T-cell (primary cell): ENCODE measurements around the gene STAT5B. TPM values are rescaled to one million over a fixed set of nuclear protein-coding genes. Genes with fewer than 3 reads are reported as not detected.
"Not testable (repeated sequence)": the region's sequence is repeated elsewhere in the genome, so short reads cannot be mapped to it uniquely, and the experiment has no call there.

Source experiments
- ATAC-seq, 4 experiments: fragments of 200-7000 bp in 3 of 4; fragments of 150-1000 bp in 1 of 4; cut with Tn5 transposase; replicated peaks in 1 of 4; 1 replicate in 3 of 4; 2 replicates in 1 of 4; pipeline ENCODE4 v1.10.0; 2021; ENCODE audit warnings: moderate library complexity in 3 of 4, mild to moderate bottlenecking in 2 of 4, moderate number of reproducible peaks in 1 of 4
- CTCF ChIA-PET, 2 donors: fragments of 300-600 bp; sonication (Branson Sonifier 250); formaldehyde crosslinking; loops; one replicate each; lab custom pipeline; 2022; ENCODE audit warnings: antibody characterized with exemption in 2 of 2; lab: Charles Lee
- POLR2A ChIA-PET, 2 donors: fragments of 300-600 bp; sonication (Branson Sonifier 250); formaldehyde crosslinking; loops; one replicate each; lab custom pipeline; 2022; ENCODE audit warnings: antibody characterized with exemption in 2 of 2; lab: Charles Lee
- DNase-seq, 35 experiments: peaks; one replicate each; pipeline versions ENCODE4 v3.0.0 to v3.0.0-alpha.2; 2013 to 2023
- H3K27ac ChIP-seq: one replicate; pipeline ENCODE4 v1.5.1; 2013; ENCODE audit warnings: low read length
- H3K27me3 ChIP-seq, 2 experiments: replicated peaks in 1 of 2; 1 replicate in 1 of 2; 2 replicates in 1 of 2; pipeline versions ENCODE4 v1.6.1 to v1.7.0; 2013; ENCODE audit warnings: low read length in 1 of 2, mixed read lengths in 1 of 2; ENCODE audit not compliant: control insufficient read depth in 2 of 2, insufficient read depth in 2 of 2; ENCODE audit errors: extremely low read depth in 1 of 2
- H3K36me3 ChIP-seq, 2 donors: 1 replicate in 1 of 2; 2 replicates in 1 of 2; pipeline versions ENCODE4 v1.6.1 to v1.7.0; 2013; ENCODE audit warnings: low read length in 1 of 2; ENCODE audit not compliant: control insufficient read depth in 2 of 2, insufficient read depth in 1 of 2; ENCODE audit errors: extremely low read depth in 1 of 2
- H3K4me1 ChIP-seq, 2 experiments: 1 replicate in 1 of 2; 2 replicates in 1 of 2; pipeline versions ENCODE4 v1.6.1 to v1.7.0; 2013; ENCODE audit warnings: low read length in 2 of 2, mixed read lengths in 1 of 2; ENCODE audit not compliant: insufficient read depth in 2 of 2, control insufficient read depth in 1 of 2; ENCODE audit errors: extremely low read depth in 1 of 2
- H3K4me3 ChIP-seq, 2 donors: 1 replicate in 1 of 2; 2 replicates in 1 of 2; pipeline versions ENCODE4 v1.5.1 to v1.7.0; 2013; ENCODE audit warnings: mild to moderate bottlenecking in 2 of 2, low read length in 1 of 2, moderate library complexity in 1 of 2; ENCODE audit not compliant: control insufficient read depth in 1 of 2; ENCODE audit errors: extremely low read depth in 1 of 2
- H3K9me3 ChIP-seq: 2 replicates; pipeline ENCODE4 v1.7.0; 2013
- H3K27ac Mint-ChIP-seq, 2 donors: one replicate each; pipeline ENCODE4 v1.8.0; 2020 to 2021; ENCODE audit warnings: mild to moderate bottlenecking in 2 of 2, mixed read lengths in 2 of 2
- H3K27me3 Mint-ChIP-seq, 2 donors: one replicate each; pipeline ENCODE4 v1.8.0; 2021 to 2022; ENCODE audit warnings: mixed read lengths in 2 of 2
- H3K36me3 Mint-ChIP-seq: one replicate; pipeline ENCODE4 v1.8.0; 2021; ENCODE audit warnings: mixed read lengths
- H3K4me1 Mint-ChIP-seq, 3 donors: one replicate each; pipeline ENCODE4 v1.8.0; 2020 to 2022; ENCODE audit warnings: mixed read lengths in 3 of 3, mild to moderate bottlenecking in 1 of 3
- H3K4me3 Mint-ChIP-seq, 3 donors: one replicate each; pipeline ENCODE4 v1.8.0; 2020 to 2022; ENCODE audit warnings: mild to moderate bottlenecking in 3 of 3, mixed read lengths in 3 of 3, moderate library complexity in 3 of 3
- H3K9me3 Mint-ChIP-seq, 3 donors: one replicate each; pipeline ENCODE4 v1.8.0; 2020 to 2022; ENCODE audit warnings: mixed read lengths in 3 of 3
- WGBS: methylation state at CpG from one replicate; pipeline ENCODE4 v1.1.5; 2013; ENCODE audit warnings: missing lambda C conversion rate; ENCODE audit not compliant: insufficient coverage; 5-methylcytosine and 5-hydroxymethylcytosine counted together
- total RNA-seq, 35 experiments: library from RNA in 6 of 35; stranded (reverse) in 6 of 35; fragments of 120-200 nt in 1 of 35; gene quantifications; one replicate each; pipeline versions ENCODE4 v1.2.1 to v1.2.4 and lab custom pipeline; 2013 to 2026

Gene STAT5B
- total RNA-seq, 5 donors from 2014 or later (not counting 1 experiment from before 2014, with no cell fraction given) = 178 to 205 (median 186) TPM

DNA sequence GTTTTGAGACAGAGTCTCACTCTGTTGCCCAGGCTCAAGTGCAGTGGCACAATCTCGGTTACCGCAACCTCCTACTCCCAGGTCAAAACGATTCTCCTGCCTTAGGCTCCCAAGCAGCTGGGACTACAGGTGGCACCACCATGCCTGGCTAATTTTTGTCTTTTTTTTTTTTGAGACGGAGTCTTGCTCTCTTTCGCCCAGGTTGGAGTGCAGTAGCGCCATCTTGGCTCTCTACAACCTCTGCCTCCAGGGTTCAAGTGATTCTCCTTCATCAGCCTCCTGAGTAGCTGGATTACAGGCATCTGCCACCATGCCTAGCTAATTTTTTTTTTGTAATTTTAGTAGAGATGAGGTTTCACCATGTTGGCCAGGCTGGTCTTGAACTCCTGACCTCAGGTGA, 41.8 kb upstream of the STAT5B start:
- not testable (repeated sequence) for ATAC-seq, H3K27me3 Mint-ChIP-seq, H3K9me3 Mint-ChIP-seq, H3K9me3 ChIP-seq, DNase-seq, H3K4me3 Mint-ChIP-seq, H3K27ac ChIP-seq, H3K27me3 ChIP-seq, H3K4me3 ChIP-seq
- CTCF ChIA-PET = interaction anchor here (0.6 to 1.7 kb wide), 4 partner anchors 71 to 94 kb away, joined by 3 to 10 read pairs (median 6); partner anchors contain the start of gene STAT3 (in 1 of the 2)
- Mint-ChIP-seq H3K4me1 (peaks cover 76 to 84% (median 78%) of the 10 kb centered on the region in 3 donors), H3K27ac (peak overlapping the region; percentile 39 to 74), H3K36me3 (peaks cover 48% of the 10 kb centered on the region)
- peaks cover 2 to 65% of the 10 kb centered on the region in 2 donors for H3K36me3 ChIP-seq
- WGBS = 100% methylated on average over 1 of the region's 6 CpGs
- H3K4me1 ChIP-seq = peaks cover 53 to 67% of the 10 kb centered on the region in 2 experiments
- POLR2A ChIA-PET = interaction anchor here in 1 of 2 donors (0.6 kb wide), 3 partner anchors 15 to 99 kb away, joined by 3 to 5 read pairs (median 3); no protein-coding TSS in a partner anchor

DNA sequence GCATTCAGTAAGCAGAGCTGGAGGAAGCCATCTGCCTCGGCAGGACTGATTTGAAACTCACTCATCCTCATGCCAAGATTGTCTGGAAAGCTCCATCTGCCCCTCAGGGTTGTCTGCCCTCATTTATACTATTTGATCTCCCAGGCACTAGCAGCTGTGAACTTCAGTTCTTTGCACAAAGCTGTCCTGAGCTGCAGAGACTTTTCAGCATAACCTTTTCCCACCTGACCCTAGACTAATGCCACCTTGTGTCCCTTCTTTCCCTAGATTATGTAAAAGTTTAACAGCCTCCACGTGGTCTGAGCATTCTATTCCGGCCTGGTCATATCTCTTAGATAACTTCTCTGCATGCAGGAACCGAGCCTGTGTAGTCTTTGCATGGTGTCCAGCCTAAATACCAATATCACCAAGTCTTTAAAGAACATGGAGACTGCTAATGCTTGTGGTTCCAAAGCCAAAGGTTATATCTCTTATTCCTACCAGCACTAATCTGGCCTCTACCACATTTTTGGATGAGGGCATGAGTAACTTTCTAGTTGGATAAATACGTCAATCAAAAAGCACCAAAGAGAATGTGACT, 41.2 kb upstream of the STAT5B start:
- Mint-ChIP-seq H3K27ac (peak overlapping the region; percentile 74 to 76), H3K36me3 (peaks cover 42% of the 10 kb centered on the region), H3K9me3 (no peaks in the 10 kb centered on the region), H3K27me3 (no peaks in the 10 kb centered on the region), H3K4me3 (peak overlapping the region in 1 of 3 donors; percentile 21), H3K4me1 (peaks cover 73 to 84% (median 76%) of the 10 kb centered on the region in 3 donors)
- Histone ChIP-seq H3K27ac (no peak overlapping the region), H3K27me3 (no peaks in the 10 kb centered on the region), H3K4me3 (no peak overlapping the region), H3K36me3 (peaks cover 2 to 60% of the 10 kb centered on the region in 2 donors), H3K9me3 (no peaks in the 10 kb centered on the region), H3K4me1 (peaks cover 54 to 67% of the 10 kb centered on the region in 2 experiments)
- CTCF ChIA-PET = interaction anchor here in 1 of 2 donors (1.6 kb wide), 1 partner anchor 95 kb away, joined by 9 read pairs; no protein-coding TSS in a partner anchor
- WGBS = 57% methylated on average over 4 of the region's 5 CpGs
- no peak for DNase-seq
- no peak for ATAC-seq
- POLR2A ChIA-PET = interaction anchor here (0.5 to 0.6 kb wide), 2 partner anchors 98 to 178 kb away, joined by 3 to 5 read pairs; no protein-coding TSS in a partner anchor

DNA sequence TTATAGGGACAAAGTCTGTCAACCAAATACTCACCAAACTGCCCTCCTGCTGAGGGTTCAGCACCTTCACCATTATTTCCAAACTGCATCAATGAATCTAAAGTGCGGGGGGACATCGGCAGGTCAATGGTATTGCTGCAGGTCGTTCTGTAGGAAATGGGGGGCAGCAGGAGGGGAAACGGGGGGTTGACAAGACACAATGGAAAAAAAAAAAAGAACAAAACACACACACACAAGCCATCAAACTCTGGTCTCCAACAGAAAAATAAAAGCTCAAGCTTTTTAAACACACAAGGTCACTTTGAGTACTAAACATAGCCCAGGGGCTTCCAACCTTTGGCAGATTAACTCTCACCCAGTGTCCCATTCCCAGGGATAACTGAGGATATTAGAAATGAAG, 40.6 kb upstream of the STAT5B start:
- no peak overlapping the region for H3K4me3 ChIP-seq
- Mint-ChIP-seq H3K9me3 (no peaks in the 10 kb centered on the region), H3K4me1 (peaks cover 72 to 82% (median 75%) of the 10 kb centered on the region in 3 donors), H3K27ac (peak overlapping the region; percentile 74 to 78), H3K36me3 (peaks cover 36% of the 10 kb centered on the region), H3K4me3 (peak overlapping the region in 1 of 3 donors; percentile 21), H3K27me3 (no peaks in the 10 kb centered on the region)
- H3K27ac ChIP-seq = no peak overlapping the region
- H3K27me3 ChIP-seq = no peaks in the 10 kb centered on the region
- no peaks in the 10 kb centered on the region for H3K9me3 ChIP-seq
- H3K36me3 ChIP-seq = peaks cover 2 to 54% of the 10 kb centered on the region in 2 donors
- ChIA-PET POLR2A (interaction anchor here (0.5 kb wide), 2 partner anchors 51 to 179 kb away, joined by 3 to 5 read pairs; no protein-coding TSS in a partner anchor), CTCF (interaction anchor here (0.7 to 1.6 kb wide), 2 partner anchors 91 to 94 kb away, joined by 3 to 9 read pairs; no protein-coding TSS in a partner anchor)
- ATAC-seq (no peak), DNase-seq (no peak)
- peaks cover 58 to 72% of the 10 kb centered on the region in 2 experiments for H3K4me1 ChIP-seq
- no CpG with 5 or more reads among the region's 4 CpGs for WGBS

DNA sequence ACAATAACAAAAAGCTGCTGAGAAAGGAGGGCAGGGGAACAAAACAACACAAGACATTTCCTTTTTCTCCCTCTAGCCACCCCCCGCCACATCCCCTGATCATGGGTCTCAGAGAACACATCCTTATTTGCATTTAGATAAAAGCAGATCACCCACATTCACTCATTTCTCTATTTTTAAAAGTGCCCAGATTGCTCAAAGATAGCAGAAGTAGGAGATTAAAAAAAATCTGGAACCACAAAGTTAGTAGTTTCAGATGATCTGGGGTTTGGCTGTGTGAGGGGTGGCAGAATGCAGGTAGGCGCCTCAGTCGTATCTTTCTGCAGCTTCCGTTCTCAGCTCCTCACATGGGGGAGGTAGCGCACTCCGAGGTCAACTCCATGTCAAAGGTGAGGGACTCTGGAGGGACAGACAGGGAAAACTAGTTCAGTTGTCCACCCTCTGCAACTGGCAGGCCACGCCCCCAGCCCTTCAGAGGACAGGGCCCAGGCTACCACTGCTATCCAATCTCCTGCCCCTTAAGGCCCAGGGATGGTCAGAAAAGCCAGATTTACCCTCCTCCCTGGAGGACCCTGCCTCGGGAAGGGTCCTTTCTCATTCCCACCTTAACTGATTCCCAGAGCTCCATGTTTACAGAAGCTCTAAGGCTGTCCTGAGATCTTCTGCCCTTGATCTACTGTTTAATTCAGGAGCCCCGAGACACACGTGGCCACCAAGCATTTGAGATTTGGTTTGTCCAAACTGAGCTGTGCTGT, 39.4 kb upstream of the STAT5B start:
- Mint-ChIP-seq H3K4me3 (peak overlapping the region in 2 of 3 donors; percentile 35 to 77), H3K27ac (peak overlapping the region; percentile 92 to 95), H3K36me3 (peaks cover 34% of the 10 kb centered on the region), H3K4me1 (peaks cover 78 to 87% (median 79%) of the 10 kb centered on the region in 3 donors), H3K9me3 (no peaks in the 10 kb centered on the region), H3K27me3 (no peaks in the 10 kb centered on the region)
- POLR2A ChIA-PET = interaction anchor here (0.5 to 0.6 kb wide), 2 partner anchors 27 to 155 kb away, joined by 7 to 9 read pairs; no protein-coding TSS in a partner anchor
- Histone ChIP-seq H3K4me3 (no peak overlapping the region), H3K27ac (peak overlapping the region; percentile 72), H3K36me3 (peaks cover under 1 to 57% of the 10 kb centered on the region in 2 donors), H3K27me3 (no peaks in the 10 kb centered on the region), H3K4me1 (peaks cover 67 to 79% of the 10 kb centered on the region in 2 experiments), H3K9me3 (no peaks in the 10 kb centered on the region)
- peak; percentile 27 to 35 (median 33) for ATAC-seq
- peak in 20 of 35 experiments; percentile 8 to 57 (median 30) for DNase-seq
- 73% methylated on average over 5 of the region's 10 CpGs for WGBS
- CTCF ChIA-PET = interaction anchor here in 1 of 2 donors (0.7 to 1.0 kb wide), 2 partner anchors 10 to 94 kb away, joined by 3 read pairs; no protein-coding TSS in a partner anchor

DNA sequence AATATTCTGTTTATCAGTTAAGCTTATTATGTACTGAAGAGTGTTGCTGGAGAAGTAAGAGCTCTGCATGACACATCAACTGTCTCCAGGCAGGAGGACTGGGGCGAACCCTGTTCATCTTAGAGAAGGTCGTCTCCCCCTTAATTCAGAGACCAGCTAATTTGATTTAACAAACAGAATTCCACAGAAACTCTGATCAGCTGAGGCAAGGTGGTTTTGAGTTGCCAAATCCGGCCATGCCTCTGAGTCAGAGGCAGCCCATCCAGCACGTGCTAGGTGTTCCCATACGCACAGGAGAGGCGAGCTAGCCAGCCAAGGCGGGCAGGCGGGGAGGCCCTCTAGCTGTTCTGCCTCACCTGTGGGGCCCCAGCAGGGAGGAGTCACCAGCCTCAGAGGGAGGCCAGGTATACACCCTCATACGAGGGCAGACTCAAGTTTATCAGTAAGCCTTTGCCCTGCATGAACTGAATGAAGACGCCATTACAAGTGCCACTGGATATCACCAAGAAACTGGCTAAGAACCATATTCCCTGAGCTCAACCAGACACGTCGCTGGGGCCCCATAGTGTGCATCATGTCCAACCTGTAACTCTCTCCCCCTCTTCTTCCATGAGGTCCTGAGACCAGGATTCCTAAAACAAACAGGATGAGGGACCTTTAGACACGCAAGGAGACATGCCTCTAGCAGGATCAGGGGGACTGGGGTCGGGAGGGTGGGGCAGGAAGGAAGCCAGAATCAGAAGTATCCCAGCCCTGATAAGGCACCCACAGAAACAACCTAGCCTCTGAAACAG, 37.8 kb upstream of the STAT5B start:
- Mint-ChIP-seq H3K4me3 (peak overlapping the region in 2 of 3 donors; percentile 31 to 77), H3K27ac (peak overlapping the region; percentile 89 to 95), H3K9me3 (no peaks in the 10 kb centered on the region), H3K4me1 (peaks cover 75 to 82% (median 80%) of the 10 kb centered on the region in 3 donors), H3K36me3 (peaks cover 39% of the 10 kb centered on the region), H3K27me3 (no peaks in the 10 kb centered on the region)
- whole genome bisulfite sequencing = 78% methylated on average over 10 of the region's 14 CpGs
- Histone ChIP-seq H3K27ac (peak overlapping the region; percentile 72), H3K27me3 (no peaks in the 10 kb centered on the region), H3K4me1 (peaks cover 66 to 76% of the 10 kb centered on the region in 2 experiments), H3K9me3 (no peaks in the 10 kb centered on the region), H3K36me3 (peaks cover 0 to 61% of the 10 kb centered on the region in 2 donors), H3K4me3 (no peak overlapping the region)
- ATAC-seq = peak in 1 of 4 experiments; percentile 5
- CTCF ChIA-PET = interaction anchor here (0.6 to 3.1 kb wide), 9 partner anchors 9 to 443 kb away, joined by 3 to 16 read pairs (median 4); no protein-coding TSS in a partner anchor
- POLR2A ChIA-PET = interaction anchor here (0.5 to 1.8 kb wide), 6 partner anchors 62 to 1737 kb away, joined by 3 to 12 read pairs (median 7); partner anchors contain the start of gene STAT3 (in 1 of the 2)
- DNase-seq = peak in 10 of 35 experiments; percentile 14 to 57 (median 34)
